ENCODE measurements around the gene BCL2L1.

DNA sequence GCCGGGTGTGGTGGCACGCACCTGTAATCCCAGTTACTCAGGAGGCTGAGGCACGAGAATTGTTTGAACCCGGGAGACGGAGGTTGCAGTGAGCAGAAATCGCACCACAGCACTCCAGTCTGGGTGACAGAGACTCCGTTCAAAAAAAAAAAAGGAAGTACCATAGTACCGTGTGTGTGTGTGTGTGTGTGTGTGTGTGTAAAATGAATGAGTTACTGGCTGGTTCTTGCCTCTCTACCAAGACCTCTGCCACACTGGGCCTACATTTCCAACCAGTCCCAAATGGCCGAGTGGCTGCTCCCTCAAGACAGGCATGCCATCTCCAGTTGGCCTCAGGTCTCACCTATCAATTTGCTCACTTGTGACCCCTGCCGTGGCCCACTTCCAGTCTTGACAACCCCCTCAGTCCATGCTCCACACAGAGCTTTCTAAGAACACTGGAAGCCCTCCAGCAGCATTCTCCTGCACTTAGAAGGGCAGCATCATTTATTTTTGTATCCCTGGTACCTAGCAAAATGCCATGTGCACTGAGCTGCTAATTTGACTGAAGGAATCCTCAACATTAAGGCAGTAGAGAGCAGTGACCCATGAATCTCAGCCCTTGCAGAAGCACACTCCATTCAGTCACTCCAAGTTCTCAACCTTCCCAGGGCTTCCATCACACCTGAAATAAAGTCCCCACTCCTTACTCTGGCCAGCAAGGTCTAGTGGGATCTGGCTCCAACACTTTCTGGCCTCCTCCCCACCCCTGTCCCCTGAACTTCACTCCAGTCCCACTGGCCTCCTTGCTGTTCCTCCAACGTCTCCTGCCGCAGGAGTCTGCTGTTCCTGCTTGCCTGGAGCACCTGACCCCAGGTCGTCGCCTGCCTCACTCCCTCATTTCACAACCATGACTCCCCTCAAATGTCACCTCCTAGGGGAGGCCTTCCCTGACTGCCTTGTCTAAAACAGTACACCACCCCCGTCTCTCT is 55.1 kb downstream of the BCL2L1 start:
- no peak for TF ChIP-seq POLR2AphosphoS5 (IDR thresholded peaks at IDR 0.05; ENCODE audit: low read depth, low read length)
- TF ChIP-seq TAF1 (IDR thresholded peaks at IDR 0.05; ENCODE audit: borderline replicate concordance, low read depth, low read length) = no peak

Data from GM12892 (cell line).